K562 (cell line): Measurements from ENCODE around the gene MRI1. TPM values are rescaled to one million over a fixed set of nuclear protein-coding genes. Genes with fewer than 3 reads are reported as not detected.
A peak's percentile ranks its signal among the peaks of the same experiment; 100 is the strongest.

Experiments used
- GMEB1 ChIP-seq: fragments of 250-450 bp; sonication (Bioruptor Pico); IDR thresholded peaks from 2 replicates; pipeline ENCODE4 v1.4.0; 2020; ENCODE audit warnings: mild to moderate bottlenecking
- GTF2B ChIP-seq: IDR thresholded peaks from 2 replicates; pipeline ENCODE4 v1.6.1; 2011; ENCODE audit not compliant: insufficient read length; ENCODE audit errors: extremely low read depth
- HIVEP1 ChIP-seq: fragments of 250-450 bp; sonication (Bioruptor Pico); IDR thresholded peaks from 2 replicates; pipeline ENCODE4 v1.4.0; 2020; ENCODE audit warnings: mild to moderate bottlenecking
- ID3 ChIP-seq, 2 experiments: fragments of 250-450 bp in 1 of 2; fragments of 450-650 bp in 1 of 2; sonication (Bioruptor Pico) in 1 of 2; IDR thresholded peaks; 2 replicates each; pipeline versions ENCODE4 v1.6.1 to v1.8.0; 2016 to 2021; ENCODE audit warnings: mild to moderate bottlenecking in 2 of 2, moderate library complexity in 2 of 2, missing compliant biosample characterization in 1 of 2, missing genetic modification characterization in 1 of 2
- MBD1 ChIP-seq: fragments of 250-450 bp; sonication (Bioruptor Pico); IDR thresholded peaks from 2 replicates; pipeline ENCODE4 v1.8.0; 2022; ENCODE audit warnings: inconsistent platforms
- STAT5A ChIP-seq: IDR thresholded peaks from 2 replicates; pipeline ENCODE4 v1.6.1; 2012; ENCODE audit warnings: low read length, inconsistent platforms, borderline replicate concordance
- ZBTB12 ChIP-seq: fragments of 250-450 bp; sonication (Bioruptor Pico); IDR thresholded peaks from 2 replicates; pipeline ENCODE4 v1.4.0; 2020
- ZNF133 ChIP-seq: fragments of 250-450 bp; sonication (Bioruptor Pico); IDR thresholded peaks from 2 replicates; pipeline ENCODE4 v1.4.0; 2020; ENCODE audit warnings: mild to moderate bottlenecking
- polyA plus RNA-seq, 8 experiments: library from polyadenylated mRNA; depleted of rRNA in 4 of 8; stranded (reverse) in 5 of 8; unstranded in 3 of 8; fragments of >200 nt; fragmentation: Nextera tagmentation in 2 of 8; fragmentation: Illumina TruSeq in 1 of 8; extraction: Ambion mirVana in 2 of 8; extraction: Trizol in 1 of 8; gene quantifications; 2 replicates each; pipeline versions ENCODE4 v1.2.1 to v1.2.3, GENCODE V29; 2011 to 2014; ENCODE audit warnings: inconsistent platforms in 1 of 8, missing spikeins in 1 of 8
- total RNA-seq, 7 experiments: library from RNA; depleted of rRNA in 6 of 7; stranded (reverse); fragments of >200 nt in 6 of 7; fragmentation: Illumina TruSeq in 2 of 7; extraction: Trizol in 2 of 7; gene quantifications; 2 replicates each; pipeline versions ENCODE4 v1.2.1 to v1.2.3, GENCODE V29; 2011 to 2021; ENCODE audit warnings: low replicate concordance in 1 of 7
- TF ChIP-seq, protein P1 (sequence below): sonication (generic); formaldehyde crosslinking; IDR thresholded peaks from 2 replicates; pipeline ENCODE4 v1.8.1; 2023; ENCODE audit warnings: missing genetic modification reagents, mild to moderate bottlenecking, borderline replicate concordance
- TF ChIP-seq, protein P2 (sequence below): sonication (generic); formaldehyde crosslinking; IDR thresholded peaks from 2 replicates; pipeline ENCODE4 v1.8.1; 2023; ENCODE audit warnings: mild to moderate bottlenecking, missing genetic modification reagents

Gene MRI1
- total and polyA plus RNA-seq, 9 of the 15 experiments (the other 6 are each of a cell fraction or from before 2014, with no cell fraction given) = 5.5 to 57.4 (median 28.2) TPM

GRCh38 chr19:13764101-13764807 is at the start of gene MRI1 (continued):
- TF ChIP-seq, protein P1, sequence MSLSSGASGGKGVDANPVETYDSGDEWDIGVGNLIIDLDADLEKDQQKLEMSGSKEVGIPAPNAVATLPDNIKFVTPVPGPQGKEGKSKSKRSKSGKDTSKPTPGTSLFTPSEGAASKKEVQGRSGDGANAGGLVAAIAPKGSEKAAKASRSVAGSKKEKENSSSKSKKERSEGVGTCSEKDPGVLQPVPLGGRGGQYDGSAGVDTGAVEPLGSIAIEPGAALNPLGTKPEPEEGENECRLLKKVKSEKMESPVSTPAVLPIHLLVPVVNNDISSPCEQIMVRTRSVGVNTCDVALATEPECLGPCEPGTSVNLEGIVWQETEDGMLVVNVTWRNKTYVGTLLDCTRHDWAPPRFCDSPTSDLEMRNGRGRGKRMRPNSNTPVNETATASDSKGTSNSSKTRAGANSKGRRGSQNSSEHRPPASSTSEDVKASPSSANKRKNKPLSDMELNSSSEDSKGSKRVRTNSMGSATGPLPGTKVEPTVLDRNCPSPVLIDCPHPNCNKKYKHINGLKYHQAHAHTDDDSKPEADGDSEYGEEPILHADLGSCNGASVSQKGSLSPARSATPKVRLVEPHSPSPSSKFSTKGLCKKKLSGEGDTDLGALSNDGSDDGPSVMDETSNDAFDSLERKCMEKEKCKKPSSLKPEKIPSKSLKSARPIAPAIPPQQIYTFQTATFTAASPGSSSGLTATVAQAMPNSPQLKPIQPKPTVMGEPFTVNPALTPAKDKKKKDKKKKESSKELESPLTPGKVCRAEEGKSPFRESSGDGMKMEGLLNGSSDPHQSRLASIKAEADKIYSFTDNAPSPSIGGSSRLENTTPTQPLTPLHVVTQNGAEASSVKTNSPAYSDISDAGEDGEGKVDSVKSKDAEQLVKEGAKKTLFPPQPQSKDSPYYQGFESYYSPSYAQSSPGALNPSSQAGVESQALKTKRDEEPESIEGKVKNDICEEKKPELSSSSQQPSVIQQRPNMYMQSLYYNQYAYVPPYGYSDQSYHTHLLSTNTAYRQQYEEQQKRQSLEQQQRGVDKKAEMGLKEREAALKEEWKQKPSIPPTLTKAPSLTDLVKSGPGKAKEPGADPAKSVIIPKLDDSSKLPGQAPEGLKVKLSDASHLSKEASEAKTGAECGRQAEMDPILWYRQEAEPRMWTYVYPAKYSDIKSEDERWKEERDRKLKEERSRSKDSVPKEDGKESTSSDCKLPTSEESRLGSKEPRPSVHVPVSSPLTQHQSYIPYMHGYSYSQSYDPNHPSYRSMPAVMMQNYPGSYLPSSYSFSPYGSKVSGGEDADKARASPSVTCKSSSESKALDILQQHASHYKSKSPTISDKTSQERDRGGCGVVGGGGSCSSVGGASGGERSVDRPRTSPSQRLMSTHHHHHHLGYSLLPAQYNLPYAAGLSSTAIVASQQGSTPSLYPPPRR = no peak
- TF ChIP-seq HIVEP1 (CRISPR knock-in tag) (no peak), ZNF133 (no peak), ZBTB12 (CRISPR knock-in tag) (no peak), STAT5A (no peak), ID3 (CRISPR knock-in tag; IDR thresholded peaks at IDR 0.05) (no peak), ID3 (tag; IDR thresholded peaks at IDR 0.05) (no peak), GMEB1 (CRISPR knock-in tag) (no peak), GTF2B (no peak), MBD1 (CRISPR knock-in tag) (no peak)
- TF ChIP-seq, protein P2, sequence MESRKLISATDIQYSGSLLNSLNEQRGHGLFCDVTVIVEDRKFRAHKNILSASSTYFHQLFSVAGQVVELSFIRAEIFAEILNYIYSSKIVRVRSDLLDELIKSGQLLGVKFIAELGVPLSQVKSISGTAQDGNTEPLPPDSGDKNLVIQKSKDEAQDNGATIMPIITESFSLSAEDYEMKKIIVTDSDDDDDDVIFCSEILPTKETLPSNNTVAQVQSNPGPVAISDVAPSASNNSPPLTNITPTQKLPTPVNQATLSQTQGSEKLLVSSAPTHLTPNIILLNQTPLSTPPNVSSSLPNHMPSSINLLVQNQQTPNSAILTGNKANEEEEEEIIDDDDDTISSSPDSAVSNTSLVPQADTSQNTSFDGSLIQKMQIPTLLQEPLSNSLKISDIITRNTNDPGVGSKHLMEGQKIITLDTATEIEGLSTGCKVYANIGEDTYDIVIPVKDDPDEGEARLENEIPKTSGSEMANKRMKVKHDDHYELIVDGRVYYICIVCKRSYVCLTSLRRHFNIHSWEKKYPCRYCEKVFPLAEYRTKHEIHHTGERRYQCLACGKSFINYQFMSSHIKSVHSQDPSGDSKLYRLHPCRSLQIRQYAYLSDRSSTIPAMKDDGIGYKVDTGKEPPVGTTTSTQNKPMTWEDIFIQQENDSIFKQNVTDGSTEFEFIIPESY (CRISPR knock-in tag) = peak; percentile 24; the same call in 1 of the 2 replicates
